Omental fat pad (tissue), 4 donors: ENCODE results near the gene UBFD1. TPM values are rescaled to one million over a fixed set of nuclear protein-coding genes. Genes with fewer than 3 reads are reported as not detected.

ENCODE experiments used
- ATAC-seq: fragments of 150-250 bp; one replicate; pipeline ENCODE4 v1.9.1; 2016; ENCODE audit warnings: mild to moderate bottlenecking, moderate library complexity; ENCODE audit not compliant: low FRiP score
- DNase-seq: peaks from one replicate; pipeline ENCODE4 v3.0.0-alpha.2; 2019; ENCODE audit warnings: low spot score
- CTCF ChIP-seq, 3 donors: fragments of 450-650 bp; IDR thresholded peaks; one replicate each; pipeline ENCODE4 v1.5.1; 2016 to 2017; ENCODE audit warnings: antibody characterized with exemption in 3 of 3, mild to moderate bottlenecking in 3 of 3, moderate library complexity in 2 of 3
- total RNA-seq, 4 donors: library from RNA; depleted of rRNA; stranded (reverse); fragments of >200 nt; gene quantifications; one replicate each; pipeline ENCODE4 v1.1.0, GENCODE V29; 2016

UBFD1 gene
- total RNA-seq, 4 donors from 2014 or later = 55.8 to 89.1 (median 66.5) TPM

GRCh38 chr16:23554536-23554935, 3.0 kb upstream of the UBFD1 start:
- DNase-seq (no peak), ATAC-seq (no peak)

GRCh38 chr16:23557779-23558702, 514 bp downstream of the UBFD1 start:
- DNase-seq = no peak
- no peak for TF ChIP-seq CTCF (IDR thresholded peaks at IDR 0.05)
- peak; percentile 21 for ATAC-seq

More at GRCh38 chr16:23554536-23554935, 3.0 kb upstream of the UBFD1 start:
- no peak for TF ChIP-seq CTCF (IDR thresholded peaks at IDR 0.05)

- TF ChIP-seq CTCF (IDR thresholded peaks at IDR 0.05) = no peak
- no peak for DNase-seq
- no peak for ATAC-seq
These were observed 4.1 kb downstream of the UBFD1 start for GRCh38 chr16:23561586-23561985.

GRCh38 chr16:23562505-23562904, 5.0 kb downstream of the UBFD1 start:
- TF ChIP-seq CTCF (IDR thresholded peaks at IDR 0.05) = no peak

GRCh38 chr16:23563186-23563585, 5.7 kb downstream of the UBFD1 start:
- DNase-seq = no peak
- TF ChIP-seq CTCF (IDR thresholded peaks at IDR 0.05) = no peak
- ATAC-seq = no peak

More at GRCh38 chr16:23562505-23562904, 5.0 kb downstream of the UBFD1 start:
- ATAC-seq (no peak), DNase-seq (no peak)

GRCh38 chr16:23564575-23565363, 7.2 kb downstream of the UBFD1 start:
- no peak for DNase-seq
- no peak for TF ChIP-seq CTCF (IDR thresholded peaks at IDR 0.05)
- no peak for ATAC-seq
